GM18861 (cell line): ENCODE data around the gene DLK1.

Experiments used
- ATAC-seq: cut with Tn5 transposase; IDR thresholded peaks from one replicate; pipeline ENCODE4 v1.9.1; 2021; ENCODE audit not compliant: unreplicated experiment

The DLK1 gene

DNA sequence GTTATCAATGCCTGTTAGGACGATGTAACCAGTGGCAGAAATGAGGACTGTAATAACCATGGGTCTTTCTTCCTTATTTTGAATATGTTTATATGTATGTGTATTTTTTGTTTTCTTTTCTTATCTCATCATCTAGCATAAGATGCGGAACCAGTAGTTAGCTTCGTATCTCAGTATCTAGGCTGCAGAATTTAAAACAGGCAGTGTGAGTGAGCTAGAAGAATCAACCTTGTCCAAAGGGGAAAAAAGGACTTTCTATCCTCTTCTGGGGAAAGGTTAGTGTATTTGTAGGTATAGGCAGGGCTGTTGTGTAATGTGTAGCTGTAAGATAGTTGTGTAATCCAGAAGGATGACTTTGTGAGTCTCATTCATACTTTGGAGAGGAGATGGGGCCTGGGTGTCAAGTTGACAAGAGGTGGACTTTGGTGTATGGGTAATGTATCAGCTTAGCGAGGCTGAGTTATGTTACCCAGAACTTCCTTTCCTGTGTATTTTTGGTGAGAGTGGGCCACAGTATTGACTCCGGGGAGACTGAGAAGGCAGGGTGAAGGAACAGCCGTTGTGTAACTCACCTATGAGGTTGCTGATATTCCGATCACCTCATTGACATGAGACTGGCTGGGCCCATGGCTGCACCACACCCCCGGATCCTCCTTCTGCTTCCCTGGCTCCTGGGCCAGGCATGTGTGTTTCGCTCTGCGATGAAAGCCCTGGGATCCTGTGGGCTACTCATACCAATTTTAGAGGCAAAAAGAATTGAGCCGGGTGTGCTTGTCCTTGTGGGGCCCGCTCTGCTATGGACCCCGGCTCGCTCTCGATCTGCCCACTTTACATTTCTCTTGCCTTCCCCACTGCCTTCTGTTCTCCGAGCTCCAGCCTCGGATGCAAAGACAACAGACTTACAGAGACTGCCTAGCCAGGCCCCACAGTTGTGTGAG is 24.3 kb downstream of the DLK1 start:
- no peak for ATAC-seq

DNA sequence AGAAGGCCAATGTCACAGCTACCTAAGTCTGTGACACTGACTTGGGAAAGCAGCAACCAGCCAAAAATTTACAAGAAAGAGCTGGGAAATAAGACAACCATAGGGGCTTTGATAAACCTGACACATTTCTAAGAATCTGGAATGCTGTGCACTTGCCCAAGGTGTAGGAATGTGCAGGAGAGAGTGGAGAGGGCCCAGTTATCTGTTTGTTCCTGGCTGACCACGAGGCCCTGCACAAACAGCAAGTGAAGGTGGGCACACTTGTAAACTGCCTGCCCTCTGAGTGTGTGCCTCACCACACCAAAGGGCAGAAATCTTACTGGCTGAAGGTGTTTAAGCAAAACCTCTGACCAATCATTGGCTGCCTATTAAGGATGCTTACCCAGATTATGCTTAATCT is 27.3 kb downstream of the DLK1 start:
- ATAC-seq, result no peak

DNA sequence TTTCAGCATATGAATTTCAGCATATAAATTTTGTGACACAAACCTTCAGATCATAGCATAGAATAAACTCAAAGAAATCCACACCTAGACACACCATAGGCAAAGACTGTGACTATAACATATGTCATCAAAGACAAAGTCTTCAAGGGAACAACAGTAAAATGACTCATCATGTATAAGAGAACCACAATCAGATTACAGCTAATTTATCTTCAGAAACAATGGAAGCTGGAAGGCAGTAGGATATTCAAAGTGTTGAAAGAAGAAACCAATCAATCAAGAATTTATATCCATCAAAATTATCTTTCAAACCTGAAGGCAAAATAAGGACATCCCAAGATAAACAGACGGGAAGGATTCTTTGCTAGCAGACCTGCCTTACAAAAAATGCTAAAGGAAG is 29.0 kb downstream of the DLK1 start:
- ATAC-seq, result no peak

- no peak for ATAC-seq
Measured at GRCh38 chr14:100761481-100761880, 34.8 kb downstream of the DLK1 start.

DNA sequence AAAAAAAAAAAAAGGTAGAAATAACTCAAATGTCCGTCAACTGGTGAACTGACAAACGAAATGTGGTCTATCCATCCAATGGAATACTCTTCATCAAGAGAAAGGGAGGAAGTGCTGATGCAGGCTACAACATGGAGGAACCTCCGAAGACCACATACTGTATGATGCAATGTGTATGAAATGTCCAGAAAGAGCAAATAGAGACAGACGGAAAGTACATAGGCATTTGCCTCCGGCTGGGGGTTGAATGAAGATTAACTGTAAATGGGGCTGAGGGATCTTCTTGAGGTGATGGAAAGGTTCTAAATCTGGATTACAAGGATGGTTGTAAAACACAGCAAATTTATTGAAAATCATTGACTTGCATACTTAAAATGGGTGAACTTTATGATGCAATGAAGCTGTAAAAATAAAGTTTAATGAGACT is 35.4 kb downstream of the DLK1 start:
- no peak for ATAC-seq

GRCh38 chr14:100762901-100763300 is 36.2 kb downstream of the DLK1 start:
- no peak for ATAC-seq

- ATAC-seq, result no peak
Measured at GRCh38 chr14:100764471-100765115, 37.9 kb downstream of the DLK1 start.

- ATAC-seq, result no peak
Measured at GRCh38 chr14:100765296-100765695, 38.6 kb downstream of the DLK1 start.

GRCh38 chr14:100765991-100766390 is 39.3 kb downstream of the DLK1 start:
- no peak for ATAC-seq

DNA sequence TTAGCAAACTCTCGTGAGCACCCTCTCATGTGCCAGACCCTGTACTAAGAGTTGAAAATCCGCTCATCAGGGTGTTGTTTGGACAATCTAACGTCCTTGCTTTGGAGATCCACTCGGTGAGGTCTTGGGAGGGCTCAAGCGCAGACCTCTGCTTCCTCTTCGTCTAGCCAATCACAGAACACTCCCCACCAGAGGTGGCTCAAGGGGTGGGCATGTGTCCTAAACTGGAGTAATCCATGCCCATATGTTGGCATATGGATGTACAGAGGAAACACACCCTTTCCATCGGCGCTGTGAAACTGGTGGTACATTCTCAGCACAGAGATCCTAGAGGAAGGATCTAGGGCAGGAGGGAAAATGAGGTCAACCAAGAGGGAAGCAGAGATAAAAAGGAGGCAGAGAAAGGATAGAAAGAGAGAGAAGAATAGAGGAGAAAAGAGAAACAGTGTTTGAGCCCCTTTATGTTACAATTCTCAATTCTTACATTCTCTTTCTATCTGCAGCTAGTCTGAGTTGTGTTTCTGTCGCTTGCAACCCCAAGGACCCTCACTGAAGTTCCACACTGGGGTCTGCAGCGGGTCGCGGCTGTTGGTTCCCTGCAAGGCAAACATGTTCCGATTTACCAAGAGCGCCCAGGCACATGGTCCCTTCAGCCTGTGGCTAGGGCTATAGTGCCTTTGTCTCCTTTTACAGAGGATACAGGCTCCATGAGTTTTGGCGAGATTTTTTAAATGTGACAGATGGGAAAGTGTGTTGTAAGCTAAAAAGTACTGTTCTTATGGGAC is 40.5 kb downstream of the DLK1 start:
- ATAC-seq, result no peak

GRCh38 chr14:100767788-100768536 is 41.3 kb downstream of the DLK1 start:
- no peak for ATAC-seq

GRCh38 chr14:100769035-100769939 is 42.6 kb downstream of the DLK1 start:
- ATAC-seq, result no peak

GRCh38 chr14:100770046-100770445 is 43.4 kb downstream of the DLK1 start:
- no peak for ATAC-seq

DNA sequence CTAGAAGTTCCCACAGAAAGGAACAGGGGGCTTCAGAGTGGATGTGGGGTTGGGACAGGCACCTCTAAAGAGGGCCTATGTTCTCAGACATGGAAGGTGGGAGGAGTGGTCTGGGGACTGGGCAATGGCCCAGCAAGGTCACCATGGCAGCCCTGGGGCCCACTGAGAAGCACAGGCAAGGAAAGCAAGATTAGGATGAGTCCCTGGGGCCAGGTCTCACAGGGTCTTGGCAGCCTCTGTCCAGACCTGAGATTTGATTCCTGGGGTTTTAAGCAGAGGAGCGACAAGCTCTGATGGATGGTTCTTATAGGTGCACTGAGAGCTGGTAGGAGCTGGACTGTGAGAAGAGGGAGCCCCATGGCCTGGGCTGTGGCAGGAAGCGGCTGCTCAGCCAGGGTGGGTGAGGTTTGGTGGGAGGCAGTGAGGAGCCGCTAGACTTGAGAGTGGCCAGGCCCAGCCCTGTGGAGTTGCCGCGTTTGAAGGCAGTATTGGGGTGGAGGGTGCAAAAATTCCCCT is 44.0 kb downstream of the DLK1 start:
- ATAC-seq, result no peak

DNA sequence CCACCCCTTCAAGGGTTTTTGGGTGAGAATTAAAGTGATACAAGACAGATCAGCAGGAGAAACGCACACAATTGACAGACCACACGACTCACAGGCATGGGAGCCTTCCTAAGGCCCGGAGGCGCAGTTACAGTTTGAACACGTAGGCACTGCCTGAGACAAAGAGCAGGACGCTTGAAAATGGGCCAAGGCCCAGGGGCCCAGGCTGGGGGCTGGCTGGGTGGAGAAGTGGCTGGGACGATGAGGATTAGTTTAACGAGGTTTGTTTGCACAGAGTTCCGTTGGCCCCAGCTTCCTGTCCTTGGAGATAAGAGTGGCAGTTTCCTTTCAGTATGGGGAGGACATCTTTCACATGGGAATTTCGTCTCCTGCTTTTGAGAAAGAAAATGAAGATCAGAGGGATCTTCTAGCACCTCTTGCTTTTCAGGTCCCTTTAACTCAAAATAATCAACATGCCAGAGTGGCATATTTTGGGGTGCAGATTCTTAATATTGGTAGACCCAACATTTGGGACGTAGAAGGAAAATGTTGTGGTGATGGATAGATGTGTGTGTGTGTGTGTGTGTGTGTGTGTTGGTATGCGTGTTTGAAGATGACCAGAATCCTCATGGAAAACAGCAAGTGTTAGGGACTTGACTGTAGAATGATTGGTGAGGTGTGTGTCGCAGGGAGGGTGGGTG is 44.6 kb downstream of the DLK1 start:
- ATAC-seq, result no peak

DNA sequence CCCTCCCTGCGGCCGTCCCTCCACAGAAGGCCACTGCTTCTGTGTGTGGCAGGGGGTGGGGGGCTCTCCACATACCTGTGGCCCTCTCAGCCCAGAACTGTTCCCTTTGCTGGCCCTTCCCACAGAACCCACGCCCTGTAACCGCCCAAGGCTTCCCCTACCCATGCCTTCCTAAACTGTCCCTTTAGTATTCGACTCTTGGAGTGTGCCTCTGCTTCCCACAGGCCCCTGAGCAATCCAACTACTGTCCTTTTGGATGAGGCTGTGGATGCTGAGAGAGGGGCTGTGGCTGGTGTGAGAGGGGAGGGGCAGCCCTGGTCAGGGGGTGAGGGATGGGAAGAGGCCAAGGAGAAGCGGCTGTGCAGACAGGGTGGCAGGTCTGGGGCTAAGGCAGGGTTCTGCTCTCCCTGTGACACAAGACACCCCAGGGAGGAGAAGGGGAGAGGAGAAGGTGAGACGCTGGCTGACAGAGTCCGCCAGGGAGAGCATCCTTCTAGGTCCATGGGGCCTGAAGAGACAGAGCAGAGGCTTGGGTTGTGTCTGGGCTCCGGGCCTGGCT is 46.0 kb downstream of the DLK1 start:
- ATAC-seq, result no peak

DNA sequence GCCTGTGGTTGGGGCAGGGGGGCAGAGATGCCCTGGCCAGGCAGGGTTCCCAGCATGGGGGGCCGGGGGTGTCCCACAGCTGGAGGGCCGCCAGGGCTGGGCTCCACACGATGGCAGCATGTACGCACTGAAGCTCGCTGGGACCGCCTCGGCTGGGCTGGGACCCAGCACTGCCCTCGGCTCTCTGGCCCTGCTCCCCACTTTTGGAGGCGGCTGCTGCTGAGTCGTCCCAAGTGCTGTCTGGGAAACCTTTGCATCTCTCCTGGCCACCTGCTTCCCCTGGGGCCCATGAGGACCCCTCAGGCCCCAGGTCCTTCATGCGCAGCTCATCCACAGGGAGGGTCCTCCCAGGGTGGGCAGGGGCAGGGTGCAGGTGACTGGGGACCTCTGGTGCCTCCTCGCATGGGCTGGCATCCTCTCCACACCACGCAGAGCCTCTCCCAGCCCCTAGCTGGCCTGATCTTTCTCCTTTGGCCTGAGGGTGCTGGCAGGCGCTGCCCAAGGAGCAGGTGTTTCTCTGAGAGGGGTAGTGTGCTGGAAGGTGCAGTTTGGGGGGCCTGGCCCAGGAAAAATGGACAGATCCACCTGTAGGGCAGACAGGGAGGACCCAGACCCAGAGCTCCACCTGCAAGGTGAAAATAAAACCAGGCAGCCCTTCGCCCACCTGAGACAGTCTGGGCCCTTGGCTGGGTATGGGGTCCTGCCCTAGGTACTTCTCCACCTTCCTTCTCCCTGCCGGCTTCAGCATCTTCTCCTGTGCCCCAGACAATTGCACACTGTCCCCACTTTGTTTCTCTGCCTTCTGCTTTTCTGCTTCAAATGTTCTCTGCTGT is 46.9 kb downstream of the DLK1 start:
- ATAC-seq, result no peak

DNA sequence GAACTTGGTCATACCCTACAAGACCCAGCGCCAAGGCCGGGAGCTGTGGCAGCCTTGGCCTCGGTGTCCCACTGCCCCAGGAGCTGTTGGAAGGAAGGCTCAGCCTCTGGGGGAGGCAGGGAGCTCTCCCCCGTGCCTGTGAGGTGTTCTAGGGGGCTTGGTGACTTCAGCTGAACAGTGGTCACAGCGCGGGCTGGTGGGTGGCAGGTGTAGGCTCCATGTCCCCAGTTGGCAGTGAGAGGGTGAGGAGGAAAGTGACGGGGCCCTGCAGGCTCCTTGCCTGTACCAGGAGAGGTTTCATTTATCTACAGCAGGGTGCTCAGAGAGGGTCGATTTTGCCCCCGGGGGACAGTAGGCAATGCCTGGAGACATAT is 47.5 kb downstream of the DLK1 start:
- ATAC-seq, result no peak
